ENCODE measurements around the gene CARM1. TPM values are rescaled to one million over a fixed set of nuclear protein-coding genes. Genes with fewer than 3 reads are reported as not detected.

CARM1 gene
- total and polyA plus RNA-seq, 2 of the 13 experiments (the other 11 are each of a cell fraction or from before 2014, with no cell fraction given) = 27.6 to 55.8 TPM

GRCh38 chr19:10835754-10836478 is 35.4 kb upstream of the CARM1 start, which contains the start of gene TMED1 (continued):
- TF ChIP-seq ZNF326 (CRISPR knock-in tag; IDR thresholded peaks at IDR 0.05; ENCODE audit: borderline replicate concordance) = 0 out of 2 replicates have a peak, but pooled peaks have one; percentile 70
- TF ChIP-seq MIER3 (CRISPR knock-in tag; IDR thresholded peaks at IDR 0.05; ENCODE audit: borderline replicate concordance) = no peak; the same call in 1 of the 2 replicates
- TF ChIP-seq CBX5 (CRISPR knock-in tag; IDR thresholded peaks at IDR 0.05; ENCODE audit: borderline replicate concordance) = no peak
- peak; percentile 47; the same call in 1 of the 2 replicates for TF ChIP-seq SALL2 (CRISPR knock-in tag; IDR thresholded peaks at IDR 0.05)
- no peak for TF ChIP-seq PREB (CRISPR knock-in tag; IDR thresholded peaks at IDR 0.05)
- peak; percentile 31 for TF ChIP-seq ZMYM4 (CRISPR knock-in tag; IDR thresholded peaks at IDR 0.05)
- TF ChIP-seq KAT7 (CRISPR knock-in tag; IDR thresholded peaks at IDR 0.05; ENCODE audit: borderline replicate concordance) = no peak
- peak; percentile 17; the same call in 1 of the 2 replicates for TF ChIP-seq ZNF772 (CRISPR knock-in tag; IDR thresholded peaks at IDR 0.05)
- TF ChIP-seq POGZ (CRISPR knock-in tag; IDR thresholded peaks at IDR 0.05) = no peak; the same call in 1 of the 2 replicates
- no peak for TF ChIP-seq ZNF512 (CRISPR knock-in tag; IDR thresholded peaks at IDR 0.05)
- no peak for TF ChIP-seq ZNF629 (CRISPR knock-in tag; conservative IDR thresholded peaks at IDR 0.05)
- no peak for TF ChIP-seq MIXL1 (CRISPR knock-in tag; IDR thresholded peaks at IDR 0.05)
- no peak for TF ChIP-seq MBNL3 (CRISPR knock-in tag; conservative IDR thresholded peaks at IDR 0.05)
- no peak for TF ChIP-seq NFE2L1 (CRISPR knock-in tag; IDR thresholded peaks at IDR 0.05; ENCODE audit: borderline replicate concordance)
- TF ChIP-seq CREBL2 (CRISPR knock-in tag; IDR thresholded peaks at IDR 0.05; ENCODE audit: borderline replicate concordance) = 0 out of 2 replicates have a peak, but pooled peaks have one; percentile 38
- TF ChIP-seq ZNF775 (CRISPR knock-in tag; IDR thresholded peaks at IDR 0.05; ENCODE audit: borderline replicate concordance) = no peak
- TF ChIP-seq KMT2A (CRISPR knock-in tag; IDR thresholded peaks at IDR 0.05) = no peak
- 0 out of 2 replicates have a peak, but pooled peaks have one; percentile 34 for TF ChIP-seq ARHGAP35 (CRISPR knock-in tag; IDR thresholded peaks at IDR 0.05; ENCODE audit: borderline replicate concordance)
- no peak for TF ChIP-seq ZNF614 (CRISPR knock-in tag; IDR thresholded peaks at IDR 0.05; ENCODE audit: borderline replicate concordance)
- TF ChIP-seq IKZF1 (IDR thresholded peaks at IDR 0.05) = no peak
- TF ChIP-seq RFX3 (CRISPR knock-in tag; IDR thresholded peaks at IDR 0.05) = no peak
- TF ChIP-seq ZFP90 (CRISPR knock-in tag; IDR thresholded peaks at IDR 0.05; ENCODE audit: borderline replicate concordance) = no peak
- TF ChIP-seq ZNF510 (CRISPR knock-in tag; IDR thresholded peaks at IDR 0.05; ENCODE audit: low read depth) = peak; percentile 98
- no peak; the same call in 1 of the 2 replicates for TF ChIP-seq ZNF800 (CRISPR knock-in tag; IDR thresholded peaks at IDR 0.05)
- TF ChIP-seq HNF4G (IDR thresholded peaks at IDR 0.05; ENCODE audit: borderline replicate concordance, low read depth, low read length) = no peak
- TF ChIP-seq HNF4G (CRISPR knock-in tag; IDR thresholded peaks at IDR 0.05; ENCODE audit: borderline replicate concordance, low read depth) = 0 out of 2 replicates have a peak, but pooled peaks have one; percentile 63
- no peak for TF ChIP-seq CHD4 (IDR thresholded peaks at IDR 0.05; ENCODE audit: borderline replicate concordance, low read length)
